Uterus (tissue), 4 donors: ENCODE results near the gene GBA2. TPM values are rescaled to one million over a fixed set of nuclear protein-coding genes. Genes with fewer than 3 reads are reported as not detected.

Experiments
- DNase-seq, 2 donors: peaks; one replicate each; pipeline ENCODE4 v3.0.0-alpha.2; 2019 to 2020
- H3K27ac ChIP-seq, 2 donors: fragments of 200-600 bp; sonication (generic); 1 replicate in 1 of 2; 2 replicates in 1 of 2; pipeline ENCODE4 v1.5.1; 2016 to 2018
- H3K27me3 ChIP-seq, 2 donors: fragments of 200-600 bp; sonication (generic); one replicate each; pipeline ENCODE4 v1.5.1; 2018 to 2019; ENCODE audit warnings: control low read depth in 1 of 2
- H3K36me3 ChIP-seq, 2 donors: fragments of 200-600 bp; sonication (generic); one replicate each; pipeline ENCODE4 v1.5.1; 2019; ENCODE audit warnings: control low read depth in 1 of 2
- H3K4me1 ChIP-seq, 2 donors: fragments of 200-600 bp; sonication (generic); one replicate each; pipeline ENCODE4 v1.5.1; 2018 to 2019; ENCODE audit warnings: control low read depth in 1 of 2
- H3K4me3 ChIP-seq, 2 donors: fragments of 200-600 bp; sonication (generic); 1 replicate in 1 of 2; 2 replicates in 1 of 2; pipeline ENCODE4 v1.5.1; 2018 to 2019; ENCODE audit warnings: mild to moderate bottlenecking in 1 of 2
- H3K9me3 ChIP-seq, 2 donors: fragments of 200-600 bp; sonication (generic); one replicate each; pipeline ENCODE4 v1.5.1; 2019; ENCODE audit warnings: control low read depth in 1 of 2
- CTCF ChIP-seq, 4 experiments: fragments of 200-600 bp in 2 of 4; fragments of 450-650 bp in 2 of 4; sonication (generic) in 2 of 4; IDR thresholded peaks; one replicate each; pipeline ENCODE4 v1.5.1; 2016 to 2019; ENCODE audit warnings: antibody characterized with exemption in 4 of 4, mild to moderate bottlenecking in 2 of 4, moderate library complexity in 1 of 4
- POLR2A ChIP-seq, 2 donors: fragments of 450-650 bp; IDR thresholded peaks; one replicate each; pipeline ENCODE4 v1.6.1; 2016; ENCODE audit warnings: antibody characterized with exemption in 2 of 2, mild to moderate bottlenecking in 1 of 2, moderate library complexity in 1 of 2
- intact Hi-C: fragments of 100-400 bp; cut with DNase I; formaldehyde crosslinking; loops from one replicate; pipeline ENCODE4 v1.15.1; 2023; ENCODE audit warnings: low total_unique reads
- total RNA-seq, 4 donors: library from RNA; depleted of rRNA in 3 of 4; stranded (reverse); fragments of >200 nt in 3 of 4; gene quantifications; one replicate each; pipeline versions ENCODE4 v1.1.0 to v1.2.4, GENCODE V29; 2014 to 2023
- donor health status: DM: yes; HTN: yes; CAD: no.

Gene GBA2
- total RNA-seq, 4 donors from 2014 or later: 26.9 to 104 (median 42.1) TPM

GRCh38 chr9:35705372-35705771 is 43.7 kb downstream of the GBA2 start:
- Histone ChIP-seq H3K4me1 (no peaks in the 10 kb centered on the region), H3K9me3 (no peaks in the 10 kb centered on the region), H3K4me3 (no peak overlapping the region), H3K27me3 (no peaks in the 10 kb centered on the region), H3K36me3 (no peaks in the 10 kb centered on the region), H3K27ac (no peak overlapping the region)
- intact Hi-C loops: no loop called here
- no peak for DNase-seq
- TF ChIP-seq CTCF (IDR thresholded peaks at IDR 0.05) (no peak), POLR2A (IDR thresholded peaks at IDR 0.05) (no peak)

DNA sequence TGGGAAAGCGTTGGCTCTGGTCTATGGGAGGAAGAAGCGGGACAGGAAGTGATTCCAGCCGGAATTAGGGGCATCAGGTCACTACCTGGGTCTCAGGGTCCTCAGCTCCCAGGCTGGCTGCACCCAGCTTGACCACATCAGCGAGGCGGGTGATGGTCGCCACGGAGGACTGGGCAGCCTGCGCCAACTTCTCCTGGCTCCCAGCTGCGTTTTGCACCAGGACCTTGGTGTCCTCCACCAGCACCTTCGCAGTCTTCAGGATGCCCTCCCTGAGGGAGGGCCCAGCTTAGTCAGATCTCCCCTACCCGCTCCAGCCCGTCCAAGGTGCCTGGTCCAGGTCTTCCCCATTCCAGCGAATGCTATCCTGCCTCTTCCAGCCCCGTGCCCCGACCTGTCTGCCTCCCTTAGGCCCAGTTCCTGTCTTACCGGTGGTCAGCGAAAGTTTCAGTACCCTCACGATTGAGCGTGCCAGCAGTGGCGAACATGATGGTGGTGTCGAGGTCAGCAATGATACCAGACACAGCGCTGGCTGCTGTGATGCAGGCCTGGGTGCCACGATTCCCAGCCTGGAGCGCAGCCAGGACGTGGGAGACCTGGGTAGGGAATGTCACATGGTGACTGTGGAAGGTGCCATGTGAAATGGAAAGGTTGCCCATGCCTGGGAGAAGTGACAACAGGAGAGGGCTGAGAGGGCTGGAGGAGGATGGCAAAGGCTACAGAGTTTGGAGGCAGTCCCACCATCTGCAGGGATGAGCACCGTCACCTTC is 44.9 kb downstream of the GBA2 start:
- no peak for TF ChIP-seq POLR2A (IDR thresholded peaks at IDR 0.05)
- TF ChIP-seq CTCF (IDR thresholded peaks at IDR 0.05): no peak
- Histone ChIP-seq H3K27me3 (no peaks in the 10 kb centered on the region), H3K4me3 (no peak overlapping the region), H3K9me3 (no peaks in the 10 kb centered on the region), H3K4me1 (no peaks in the 10 kb centered on the region), H3K27ac (no peak overlapping the region), H3K36me3 (no peaks in the 10 kb centered on the region)
- no peak for DNase-seq
- intact Hi-C loops: no loop called here

GRCh38 chr9:35702696-35703095 is 46.3 kb downstream of the GBA2 start:
- Histone ChIP-seq H3K4me3 (no peak overlapping the region), H3K4me1 (no peaks in the 10 kb centered on the region), H3K9me3 (no peaks in the 10 kb centered on the region), H3K27me3 (no peaks in the 10 kb centered on the region), H3K36me3 (no peaks in the 10 kb centered on the region), H3K27ac (no peak overlapping the region)
- intact Hi-C loops: no loop called here
- TF ChIP-seq CTCF (IDR thresholded peaks at IDR 0.05) (no peak), POLR2A (IDR thresholded peaks at IDR 0.05) (no peak)
- no peak for DNase-seq

DNA sequence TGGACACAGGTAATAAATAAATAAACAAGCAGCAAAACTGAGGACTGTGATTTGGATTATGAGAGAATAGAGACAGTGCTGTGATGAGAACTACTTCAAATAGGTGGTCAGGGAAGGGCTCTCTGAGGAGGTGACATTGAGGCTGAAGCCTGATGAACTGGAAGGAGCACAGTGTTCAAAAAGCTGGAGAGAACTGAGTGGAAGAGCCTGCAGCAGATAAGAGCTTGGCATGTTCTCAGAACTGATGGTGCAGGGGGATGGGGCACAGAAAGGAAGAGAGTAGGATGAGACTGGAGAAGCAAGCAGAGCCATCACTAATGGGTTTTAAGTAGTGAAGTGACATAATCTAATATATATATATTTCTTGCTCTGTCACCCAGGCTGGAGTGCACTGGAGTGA is 48.1 kb downstream of the GBA2 start:
- no peak overlapping the region for H3K27ac ChIP-seq
- no peak overlapping the region for H3K4me3 ChIP-seq
- no peaks in the 10 kb centered on the region for H3K9me3 ChIP-seq
- TF ChIP-seq CTCF (IDR thresholded peaks at IDR 0.05): no peak
- no peaks in the 10 kb centered on the region for H3K27me3 ChIP-seq
- DNase-seq: no peak
- no peaks in the 10 kb centered on the region for H3K4me1 ChIP-seq
- intact Hi-C loops: no loop called here
- H3K36me3 ChIP-seq: no peaks in the 10 kb centered on the region

DNA sequence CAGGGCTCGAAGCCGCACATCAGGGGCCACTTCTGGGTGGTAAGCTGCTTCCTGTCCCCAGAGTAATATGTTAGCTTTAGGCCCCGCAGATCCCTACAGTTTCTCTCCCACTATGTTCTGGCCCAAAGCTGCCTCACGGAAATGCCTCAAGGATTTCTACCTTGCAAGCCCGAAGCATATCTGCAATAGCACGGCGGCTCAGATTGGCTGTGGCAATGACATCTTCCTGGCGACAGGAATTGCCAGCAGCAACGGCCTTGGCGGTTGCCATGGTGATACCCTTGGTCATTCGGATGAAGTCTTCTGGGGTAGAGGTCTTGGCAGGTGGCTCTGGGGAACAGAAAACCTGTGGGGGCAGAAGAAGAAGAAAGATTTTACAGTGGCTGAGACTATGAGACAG is 49.0 kb downstream of the GBA2 start:
- H3K27ac ChIP-seq: no peak overlapping the region

More for the DNA sequence above, 49.0 kb downstream of the GBA2 start:
- Histone ChIP-seq H3K27me3 (no peaks in the 10 kb centered on the region), H3K36me3 (no peaks in the 10 kb centered on the region), H3K4me3 (no peak overlapping the region), H3K9me3 (no peaks in the 10 kb centered on the region), H3K4me1 (no peaks in the 10 kb centered on the region)
- no peak for DNase-seq
- intact Hi-C loops: no loop called here
- no peak for TF ChIP-seq POLR2A (IDR thresholded peaks at IDR 0.05)
- no peak for TF ChIP-seq CTCF (IDR thresholded peaks at IDR 0.05)
